Measurements from ENCODE around the gene TNFSF8.

TNFSF8 gene

DNA sequence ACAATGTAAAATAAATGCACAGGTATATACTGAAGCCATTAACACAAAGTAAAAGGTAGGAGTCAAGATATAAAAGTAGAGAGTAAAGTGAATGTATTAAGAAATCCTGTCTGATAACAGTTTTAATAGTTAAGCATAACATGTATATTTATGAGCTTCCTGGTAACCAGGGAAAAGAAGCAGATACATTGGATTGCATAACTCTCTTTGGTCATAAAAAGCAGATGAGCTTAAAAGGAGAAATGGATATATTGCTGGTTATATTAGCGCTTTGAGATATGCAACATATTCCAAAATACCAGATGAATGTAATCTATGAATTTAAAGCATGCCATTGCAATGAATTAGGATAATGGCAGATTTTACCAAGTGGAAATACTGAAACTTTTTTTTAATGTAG, 6.2 kb upstream of the TNFSF8 start:
- in situ Hi-C loops (cut with MboI; ENCODE audit: low sequenced_read_pairs): no loop called here

DNA sequence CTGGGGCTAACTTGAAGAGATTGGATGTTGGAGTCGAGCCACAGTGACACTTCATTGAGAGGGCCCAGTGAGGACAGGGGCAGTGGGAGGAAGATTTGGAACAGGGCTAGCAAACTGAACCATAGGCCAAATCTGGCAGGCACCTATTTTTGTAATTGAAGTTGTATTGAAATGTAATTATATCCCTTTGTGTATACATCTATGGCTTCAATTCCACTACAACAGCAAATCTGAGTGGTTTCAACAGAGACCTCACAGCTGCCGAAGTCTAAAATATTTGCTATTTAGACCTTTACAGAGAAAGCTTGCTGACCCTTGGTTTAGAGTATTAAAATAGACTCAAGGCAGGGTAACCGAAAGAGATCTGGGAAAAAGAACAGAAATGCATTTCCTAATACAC, 4.7 kb upstream of the TNFSF8 start:
- in situ Hi-C loops (cut with MboI; ENCODE audit: low sequenced_read_pairs): no loop called here

DNA sequence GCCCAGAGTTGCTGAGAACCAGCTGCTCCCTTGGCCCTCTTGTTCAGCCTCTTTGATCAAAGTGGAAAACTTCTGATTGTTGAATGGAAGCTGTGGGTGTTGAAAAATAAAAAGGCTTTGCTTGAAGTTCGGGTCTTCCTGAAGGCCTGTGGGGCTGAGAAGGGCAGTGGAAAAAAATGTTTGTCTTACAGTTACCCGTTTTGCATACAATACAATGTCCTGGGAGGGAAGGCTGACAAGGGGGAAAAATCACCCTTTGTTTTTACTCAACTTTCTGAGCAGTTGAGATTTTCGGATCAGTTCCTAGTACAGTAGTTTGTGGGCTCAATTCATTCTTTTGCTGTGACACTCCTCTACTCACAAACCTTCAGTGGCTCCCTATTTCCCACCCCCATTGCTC, 2.1 kb upstream of the TNFSF8 start:
- in situ Hi-C loops (cut with MboI; ENCODE audit: low sequenced_read_pairs): no loop called here

DNA sequence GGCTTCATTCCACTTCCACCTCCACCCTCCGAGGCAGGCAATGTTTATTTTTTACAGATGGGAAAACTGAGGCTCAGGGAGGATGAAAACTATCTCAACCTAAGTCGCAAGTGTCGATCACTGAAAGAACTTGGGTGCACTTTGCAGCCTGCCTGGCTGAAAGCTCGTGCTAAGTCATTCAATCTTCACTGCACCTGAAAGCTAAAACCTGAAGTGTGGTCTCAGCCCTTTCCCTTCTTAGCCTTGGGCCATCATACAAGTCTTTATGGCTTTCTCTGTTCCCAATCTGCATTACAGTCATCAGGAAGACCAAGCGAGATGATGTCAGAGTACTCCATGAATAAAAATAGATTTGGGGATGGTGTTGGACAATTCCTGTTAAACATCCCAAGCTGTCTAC, 1.0 kb upstream of the TNFSF8 start:
- in situ Hi-C loops (cut with MboI; ENCODE audit: low sequenced_read_pairs): no loop called here

DNA sequence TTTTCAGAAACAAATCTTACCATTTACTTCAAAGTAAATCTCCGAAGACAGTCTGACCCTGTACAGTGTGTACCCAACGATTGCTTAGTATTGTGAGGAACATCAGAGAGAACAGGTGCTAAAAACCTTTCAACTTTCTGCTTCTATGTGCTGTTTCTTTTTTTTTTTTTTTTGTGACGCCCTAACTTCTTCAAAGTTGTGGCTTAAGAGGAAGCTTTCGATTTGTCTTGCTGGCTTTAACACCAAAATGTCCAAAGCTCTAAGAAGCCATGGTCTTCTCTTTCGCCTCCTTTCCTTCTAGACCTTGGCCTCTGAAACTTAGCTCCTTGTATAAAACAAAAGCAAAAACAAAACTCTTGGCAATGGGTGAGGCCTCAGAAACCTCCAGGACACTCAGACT, 1.2 kb downstream of the TNFSF8 start:
- in situ Hi-C loops (cut with MboI; ENCODE audit: low sequenced_read_pairs): no loop called here

DNA sequence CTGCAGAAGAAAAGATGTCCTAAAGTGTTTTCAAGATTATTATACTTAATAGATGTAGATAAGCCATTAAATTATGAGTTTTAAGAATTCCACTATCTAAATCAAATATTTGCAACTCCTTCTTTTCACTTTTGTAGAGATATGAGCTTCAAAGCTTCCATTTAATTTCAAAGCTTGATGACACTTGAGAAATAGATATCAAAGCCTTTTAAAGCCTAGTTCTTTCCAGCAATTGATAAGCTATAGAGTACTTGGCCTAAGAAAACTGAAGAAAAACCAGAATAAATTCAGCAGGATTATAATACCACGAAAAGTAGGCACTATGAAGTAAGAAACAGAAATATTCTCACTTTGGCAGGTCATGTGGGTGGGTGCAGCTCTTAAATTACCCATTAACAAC, 1.7 kb downstream of the TNFSF8 start:
- in situ Hi-C loops (cut with MboI; ENCODE audit: low sequenced_read_pairs): no loop called here

GRCh38 chr9:114928136-114928535, 2.3 kb downstream of the TNFSF8 start:
- in situ Hi-C loops (cut with MboI; ENCODE audit: low sequenced_read_pairs): no loop called here

DNA sequence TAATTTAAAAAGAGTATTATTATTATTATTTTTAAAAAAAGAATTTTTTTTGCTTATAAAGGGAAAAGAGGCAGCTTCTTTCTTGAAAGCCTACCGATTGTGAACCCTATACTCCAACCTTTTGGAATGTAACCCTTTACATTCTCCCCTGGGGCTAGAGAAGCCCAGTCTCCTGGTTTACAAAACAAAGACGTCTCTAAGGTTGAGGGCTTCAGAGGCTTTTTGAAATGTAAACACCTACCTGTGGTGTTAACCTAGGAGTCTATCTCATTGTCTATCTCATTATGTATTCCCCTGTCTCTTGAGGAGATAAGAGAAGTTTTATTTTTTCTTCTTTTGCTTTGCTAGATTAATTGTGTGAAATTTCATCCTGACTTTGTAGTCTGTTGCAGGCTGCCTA, 4.7 kb downstream of the TNFSF8 start:
- in situ Hi-C loops (cut with MboI; ENCODE audit: low sequenced_read_pairs): no loop called here

DNA sequence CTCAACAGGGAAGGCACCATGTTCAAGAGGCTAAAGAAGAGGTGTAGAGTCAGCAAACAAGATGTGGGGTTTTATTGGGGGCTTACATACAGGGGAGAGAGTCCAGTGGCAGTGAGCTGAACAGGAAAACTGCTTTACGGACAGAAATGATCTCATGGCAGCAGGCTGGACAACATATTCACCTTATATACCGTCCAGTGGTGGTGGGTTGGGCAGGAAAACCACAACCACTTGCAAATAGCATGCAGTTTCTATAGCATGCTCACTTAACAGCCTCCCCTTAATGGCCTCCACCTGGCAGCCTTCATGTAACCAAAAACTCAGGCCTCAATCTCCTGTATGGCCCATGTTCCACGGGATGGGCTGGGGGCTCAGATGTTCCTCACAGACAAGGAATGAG, 5.4 kb downstream of the TNFSF8 start:
- in situ Hi-C loops (cut with MboI; ENCODE audit: low sequenced_read_pairs): no loop called here

GRCh38 chr9:114924327-114924726, 6.1 kb downstream of the TNFSF8 start:
- in situ Hi-C loops (cut with MboI; ENCODE audit: low sequenced_read_pairs): no loop called here

GRCh38 chr9:114923918-114924317, 6.5 kb downstream of the TNFSF8 start:
- in situ Hi-C loops (cut with MboI; ENCODE audit: low sequenced_read_pairs): no loop called here

DNA sequence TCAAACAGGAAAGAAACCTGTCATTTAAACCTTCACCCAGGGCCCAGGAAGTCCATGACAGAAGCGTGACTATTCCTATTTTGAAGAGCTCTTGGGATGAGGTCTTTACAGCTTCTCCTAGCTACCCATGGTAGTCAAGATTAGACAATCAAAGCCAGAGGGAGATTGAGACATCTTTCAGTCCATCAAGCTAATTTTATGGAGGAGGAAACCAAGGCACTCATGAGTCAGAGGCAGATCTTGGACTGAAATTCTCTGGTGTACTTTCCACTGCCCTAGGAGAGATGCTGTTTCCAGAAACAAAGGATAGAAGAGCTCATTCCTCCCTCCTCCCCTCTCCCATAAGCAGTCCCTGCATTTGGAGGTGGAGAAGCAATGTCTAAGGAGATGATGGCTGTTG, 9.2 kb downstream of the TNFSF8 start:
- in situ Hi-C loops (cut with MboI; ENCODE audit: low sequenced_read_pairs): no loop called here

DNA sequence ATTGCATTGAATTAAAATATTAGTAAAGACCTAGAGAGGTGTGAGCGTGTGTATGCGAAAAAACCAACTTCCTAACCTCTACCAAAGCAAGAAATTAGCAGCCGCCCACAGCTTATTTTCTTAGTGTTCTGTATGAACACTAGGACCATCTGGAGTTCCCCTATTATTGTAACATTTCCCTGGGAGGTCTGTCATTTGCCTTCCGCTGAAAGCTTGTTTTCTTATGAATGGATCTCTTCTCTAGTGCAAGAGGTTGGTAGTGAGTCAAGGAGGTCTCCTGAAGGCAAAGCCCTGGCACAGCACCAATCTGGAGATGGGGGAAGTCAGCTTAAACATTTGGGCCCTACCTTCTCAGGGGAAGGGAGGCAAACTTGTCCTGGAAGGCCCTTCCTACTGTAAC, 10.8 kb downstream of the TNFSF8 start:
- in situ Hi-C loops (cut with MboI; ENCODE audit: low sequenced_read_pairs): loop anchor here (10.0 kb wide), 1 partner anchor 95 kb away; no protein-coding TSS in a partner anchor

- in situ Hi-C loops (cut with MboI; ENCODE audit: low sequenced_read_pairs): loop anchor here (10.0 kb wide), 1 partner anchor 98 kb away; no protein-coding TSS in a partner anchor
Measured at GRCh38 chr9:114916481-114916880, 13.9 kb downstream of the TNFSF8 start.

- in situ Hi-C loops (cut with MboI; ENCODE audit: low sequenced_read_pairs): loop anchor here (10.0 kb wide), 1 partner anchor 101 kb away; no protein-coding TSS in a partner anchor
Measured at GRCh38 chr9:114914139-114914538, 16.3 kb downstream of the TNFSF8 start.

DNA sequence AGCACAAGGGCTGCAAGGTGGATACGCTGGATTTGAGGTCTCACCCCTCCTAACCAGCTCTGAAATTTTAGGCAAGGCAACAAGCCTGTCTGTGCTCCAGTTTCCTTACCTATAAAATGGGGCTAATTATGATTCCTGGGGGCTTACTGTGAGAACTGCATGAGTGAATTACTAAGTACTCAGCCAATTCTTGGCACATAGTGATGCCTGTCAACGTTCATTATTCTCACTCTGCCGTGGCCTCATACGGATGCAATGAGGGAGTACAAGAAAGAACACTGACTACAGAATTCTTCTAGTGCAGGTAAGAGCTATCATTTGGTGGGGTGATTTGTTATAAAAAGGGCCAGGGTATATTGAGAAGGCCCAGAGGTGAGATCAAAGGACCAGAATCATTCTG, 16.7 kb downstream of the TNFSF8 start:
- in situ Hi-C loops (cut with MboI; ENCODE audit: low sequenced_read_pairs): loop anchor here (10.0 kb wide), 1 partner anchor 101 kb away; no protein-coding TSS in a partner anchor

- in situ Hi-C loops (cut with MboI; ENCODE audit: low sequenced_read_pairs): loop anchor here (10.0 kb wide), 1 partner anchor 102 kb away; no protein-coding TSS in a partner anchor
Measured at GRCh38 chr9:114913217-114913616, 17.2 kb downstream of the TNFSF8 start.

DNA sequence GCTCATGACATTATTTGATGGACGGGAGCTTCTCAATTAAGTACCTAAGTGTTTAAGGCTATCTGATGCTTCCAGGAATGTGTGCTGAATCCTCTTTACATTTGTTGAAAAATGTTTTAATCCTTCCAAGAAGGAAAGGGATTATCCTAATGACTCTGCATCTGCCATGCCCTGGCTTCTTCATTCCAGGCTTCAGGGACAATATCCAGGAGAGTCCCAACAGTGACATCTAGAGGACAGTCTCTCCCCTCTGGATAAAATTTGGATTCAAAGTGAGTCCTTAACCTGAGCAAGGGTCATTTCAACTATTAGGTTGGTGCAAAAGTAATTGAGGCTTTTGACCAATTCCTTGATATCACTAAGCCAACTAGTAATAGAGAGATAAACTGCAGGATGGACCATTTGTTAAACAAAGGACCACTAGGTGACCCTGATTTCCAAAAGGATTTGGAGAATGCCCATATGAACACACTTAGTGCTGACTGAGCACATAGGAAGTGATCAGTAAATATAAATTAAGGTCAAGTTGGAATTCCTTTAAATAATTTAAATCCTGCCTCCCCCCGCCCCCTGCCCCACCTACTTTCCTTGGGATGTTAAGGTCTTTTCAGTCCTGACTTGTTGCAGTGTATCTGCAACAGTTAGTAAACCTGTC, 19.1 kb downstream of the TNFSF8 start:
- in situ Hi-C loops (cut with MboI; ENCODE audit: low sequenced_read_pairs): loop anchor here (10.0 kb wide), 1 partner anchor 104 kb away; no protein-coding TSS in a partner anchor

DNA sequence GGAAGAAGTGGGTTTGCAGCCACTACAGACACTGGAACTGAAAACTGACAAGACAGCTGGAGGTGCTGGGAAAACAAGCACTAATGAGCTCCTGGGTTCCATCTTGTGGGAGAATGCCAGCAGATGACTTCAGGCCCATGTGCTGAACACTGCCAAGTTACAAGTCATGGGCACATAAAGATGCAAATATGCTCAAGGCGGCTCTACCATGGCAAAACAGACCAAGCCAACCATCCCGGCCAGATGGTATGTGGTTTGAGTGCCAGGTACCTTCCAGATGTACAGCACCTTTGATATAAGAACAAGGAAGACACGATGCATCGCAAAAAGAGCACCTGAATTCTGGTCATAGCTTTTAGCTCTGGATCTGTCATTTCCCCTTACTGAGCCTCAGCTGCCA, 19.9 kb downstream of the TNFSF8 start:
- in situ Hi-C loops (cut with MboI; ENCODE audit: low sequenced_read_pairs): loop anchor here (10.0 kb wide), 1 partner anchor 104 kb away; no protein-coding TSS in a partner anchor

GRCh38 chr9:114909661-114910060, 20.7 kb downstream of the TNFSF8 start:
- in situ Hi-C loops (cut with MboI; ENCODE audit: low sequenced_read_pairs): loop anchor here (5.0 to 10.0 kb wide), 2 partner anchors 105 to 167 kb away; no protein-coding TSS in a partner anchor

DNA sequence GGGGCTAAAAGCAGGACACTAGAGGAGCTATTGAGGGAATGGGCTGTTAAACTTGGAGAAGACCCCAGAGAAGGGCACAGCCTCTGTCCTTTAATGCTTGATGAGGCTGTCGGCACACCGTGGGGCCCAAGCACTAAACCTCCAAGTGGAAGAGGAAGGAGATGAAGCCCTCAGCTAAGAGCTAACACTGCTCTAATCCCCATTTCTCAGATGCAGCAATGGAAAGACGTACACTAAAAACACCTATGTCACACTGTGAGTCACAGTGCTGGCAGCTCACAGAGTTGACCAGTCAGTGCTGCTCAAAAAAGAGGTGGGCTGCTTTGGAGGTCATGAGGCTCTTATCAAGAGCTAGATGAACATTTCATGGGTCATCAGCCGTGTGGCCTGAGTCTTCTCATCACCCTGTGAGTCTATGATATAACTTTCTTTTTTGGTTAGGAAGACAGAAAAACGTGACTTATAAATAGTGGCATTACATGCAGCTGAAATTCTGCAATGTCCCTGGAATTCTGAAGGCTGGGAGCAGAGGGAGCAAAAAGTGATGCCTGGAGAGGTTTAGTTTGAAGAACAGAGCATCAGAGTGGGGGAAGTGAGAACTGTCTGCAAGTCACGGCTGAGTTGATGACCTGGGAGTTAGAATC, 21.5 kb downstream of the TNFSF8 start:
- in situ Hi-C loops (cut with MboI; ENCODE audit: low sequenced_read_pairs): loop anchor here (5.0 kb wide), 1 partner anchor 167 kb away; no protein-coding TSS in a partner anchor

DNA sequence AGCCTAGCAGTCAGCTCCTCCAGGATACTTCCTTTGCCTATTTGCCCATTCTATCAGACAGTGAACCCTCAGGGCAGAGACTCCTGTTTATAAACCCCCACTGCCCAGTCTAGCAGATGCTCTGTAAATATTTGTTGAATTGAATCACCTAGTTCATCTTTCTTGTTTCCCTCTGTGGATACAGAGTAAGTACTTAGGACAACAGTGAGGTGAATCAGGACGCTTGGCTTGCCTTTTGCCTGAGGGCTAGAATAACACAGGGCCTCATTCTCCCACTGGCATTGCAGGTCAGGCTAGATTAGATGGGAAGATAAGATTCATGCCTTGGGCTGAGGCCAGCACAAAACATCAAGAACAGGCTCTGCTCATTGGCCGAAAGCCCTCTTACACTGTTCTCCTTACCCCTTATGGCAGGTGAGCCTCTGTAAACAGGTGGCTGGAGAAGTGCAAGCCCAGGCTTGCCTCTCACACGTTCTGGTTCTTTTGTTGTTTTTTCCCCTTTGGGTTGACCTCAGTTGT, 22.2 kb downstream of the TNFSF8 start:
- in situ Hi-C loops (cut with MboI; ENCODE audit: low sequenced_read_pairs): loop anchor here (5.0 kb wide), 1 partner anchor 166 kb away; no protein-coding TSS in a partner anchor
